OCI-LY7 (cell line): ENCODE measurements around the gene NRCAM. TPM values are rescaled to one million over a fixed set of nuclear protein-coding genes. Genes with fewer than 3 reads are reported as not detected.
A peak's percentile ranks its signal among the peaks of the same experiment; 100 is the strongest.

Source experiments
- BruUV-seq: library from RNA; stranded (reverse); fragments of 400-500 nt; replicated peaks from 2 replicates; lab custom pipeline; 2021; lab: Mats Ljungman, UMichigan
- CTCF ChIA-PET: fragments of 300-600 bp; sonication (Branson Sonifier 250); formaldehyde crosslinking; loops from one replicate; lab custom pipeline; 2022; ENCODE audit warnings: antibody characterized with exemption; ENCODE audit not compliant: unreplicated experiment; lab: Charles Lee
- POLR2A ChIA-PET: fragments of 300-600 bp; sonication (Branson Sonifier 250); formaldehyde crosslinking; loops from one replicate; lab custom pipeline; 2022; ENCODE audit warnings: antibody characterized with exemption; lab: Charles Lee
- DNase-seq: peaks from one replicate; pipeline ENCODE4 v3.0.0-alpha.2; 2015; ENCODE audit warnings: low spot score
- H2AFZ ChIP-seq: fragments of 200-600 bp; sonication (generic), shearing (Covaris generic); 2 replicates; pipeline ENCODE4 v1.6.1; 2014; ENCODE audit warnings: mild to moderate bottlenecking, antibody characterized with exemption, low read length, moderate library complexity
- H3K27ac ChIP-seq: fragments of 200-600 bp; sonication (generic); 2 replicates; pipeline ENCODE4 v1.5.1; 2014; ENCODE audit warnings: mixed run types, low read depth, mild to moderate bottlenecking, moderate library complexity, low read length, inconsistent platforms; ENCODE audit not compliant: poor library complexity, severe bottlenecking
- H3K36me3 ChIP-seq: fragments of 200-600 bp; sonication (generic); 2 replicates; pipeline ENCODE4 v1.6.1; 2014; ENCODE audit warnings: mild to moderate bottlenecking, antibody characterized with exemption, low read length, moderate library complexity, mixed read lengths; ENCODE audit not compliant: insufficient read depth
- H3K4me1 ChIP-seq: fragments of 200-600 bp; sonication (generic); 2 replicates; pipeline ENCODE4 v1.5.1; 2014; ENCODE audit warnings: mild to moderate bottlenecking, low read length; ENCODE audit not compliant: insufficient read depth, poor library complexity, severe bottlenecking
- H3K4me2 ChIP-seq: fragments of 200-600 bp; sonication (generic); 2 replicates; pipeline ENCODE4 v1.6.1; 2014; ENCODE audit warnings: mild to moderate bottlenecking, low read length
- H3K4me3 ChIP-seq: fragments of 200-600 bp; sonication (generic); 2 replicates; pipeline ENCODE4 v1.5.1; 2014; ENCODE audit warnings: mild to moderate bottlenecking, low read depth, low read length; ENCODE audit not compliant: poor library complexity, severe bottlenecking
- H3K79me2 ChIP-seq: fragments of 200-600 bp; sonication (generic); 2 replicates; pipeline ENCODE4 v1.6.1; 2016; ENCODE audit warnings: low read depth, mild to moderate bottlenecking, low read length, moderate library complexity, mixed read lengths; ENCODE audit not compliant: insufficient read depth
- H3K9me2 ChIP-seq: fragments of 200-600 bp; sonication (generic); 2 replicates; pipeline ENCODE4 v1.6.1; 2016; ENCODE audit warnings: mild to moderate bottlenecking, low read length, mixed read lengths; ENCODE audit not compliant: insufficient read depth
- H3K9me3 ChIP-seq: fragments of 200-600 bp; sonication (generic); 2 replicates; pipeline ENCODE4 v1.6.1; 2014; ENCODE audit warnings: mild to moderate bottlenecking, mixed run types, low read length, mixed read lengths
- H4K20me1 ChIP-seq: fragments of 200-600 bp; sonication (generic); 2 replicates; pipeline ENCODE4 v1.6.1; 2014; ENCODE audit warnings: mild to moderate bottlenecking, antibody characterized with exemption, low read length, moderate library complexity, mixed read lengths; ENCODE audit not compliant: insufficient read depth
- EZH2phosphoT487 ChIP-seq: fragments of 200-600 bp; sonication (generic); IDR thresholded peaks from 2 replicates; pipeline ENCODE4 v1.6.1; 2018; ENCODE audit warnings: low read depth, borderline replicate concordance, mild to moderate bottlenecking, mixed run types, antibody characterized with exemption, low read length, moderate library complexity, mixed read lengths
- intact Hi-C: fragments of 100-400 bp; cut with micrococcal nuclease; formaldehyde crosslinking; loops from one replicate; pipeline ENCODE4 v1.10.0; 2022; ENCODE audit not compliant: unreplicated experiment
- total RNA-seq, 2 experiments: library from RNA; depleted of rRNA in 1 of 2; stranded (reverse); fragments of >200 nt in 1 of 2; shearing (Covaris generic) in 1 of 2; gene quantifications; 2 replicates each; pipeline ENCODE4 v1.2.3, GENCODE V29; 2014 to 2022
- TF ChIP-seq, protein P1 (sequence below): fragments of 200-600 bp; sonication (generic); conservative IDR thresholded peaks from 2 replicates; pipeline ENCODE4 v1.5.1; 2014; ENCODE audit warnings: mild to moderate bottlenecking, antibody characterized with exemption, low read length, moderate library complexity, mixed read lengths

Gene NRCAM
- total RNA-seq, 2 experiments from 2014 or later, result not detected

DNA sequence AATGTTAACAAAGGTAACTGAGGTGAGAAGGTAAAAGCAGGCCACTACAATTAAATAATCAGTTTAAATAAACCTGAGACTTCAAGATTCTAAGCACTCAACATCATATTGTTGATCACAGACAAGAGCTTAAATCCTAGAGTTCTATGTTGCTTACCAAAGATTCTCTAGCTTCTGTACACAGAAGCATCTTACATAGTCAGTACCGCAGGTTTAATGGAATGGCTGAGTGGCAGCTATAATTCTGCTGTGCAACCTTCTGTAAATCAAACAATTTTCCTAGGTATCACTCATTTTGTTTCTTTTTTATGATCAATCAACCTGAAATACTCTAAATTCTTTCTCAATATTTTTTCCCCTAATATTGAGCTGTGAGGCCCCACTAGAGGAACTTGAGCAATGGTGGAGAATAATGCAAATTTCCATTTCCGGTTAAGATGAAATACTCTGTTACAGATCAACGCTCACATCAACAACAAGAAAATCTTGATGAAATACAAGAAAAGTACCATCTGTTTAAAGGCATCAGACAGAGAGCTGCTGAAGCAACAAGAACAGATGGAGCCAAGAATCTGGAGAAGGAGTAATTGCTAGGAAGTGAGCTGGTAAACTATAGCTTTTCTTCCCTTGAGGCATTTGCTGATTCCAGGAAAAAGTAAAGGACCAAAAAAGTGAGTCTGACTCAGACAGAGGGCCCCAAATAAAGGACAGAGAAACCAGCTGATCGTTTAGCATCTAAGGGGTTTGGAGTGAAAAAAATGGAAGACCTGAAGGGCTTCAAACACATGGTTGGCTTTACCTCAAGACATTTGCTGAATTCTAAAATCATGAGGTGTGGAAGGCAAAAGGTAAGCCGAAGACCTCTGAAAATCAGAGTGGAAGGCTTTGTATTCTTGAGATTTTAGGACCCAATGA is 47.1 kb upstream of the NRCAM start:
- TF ChIP-seq, protein P1, sequence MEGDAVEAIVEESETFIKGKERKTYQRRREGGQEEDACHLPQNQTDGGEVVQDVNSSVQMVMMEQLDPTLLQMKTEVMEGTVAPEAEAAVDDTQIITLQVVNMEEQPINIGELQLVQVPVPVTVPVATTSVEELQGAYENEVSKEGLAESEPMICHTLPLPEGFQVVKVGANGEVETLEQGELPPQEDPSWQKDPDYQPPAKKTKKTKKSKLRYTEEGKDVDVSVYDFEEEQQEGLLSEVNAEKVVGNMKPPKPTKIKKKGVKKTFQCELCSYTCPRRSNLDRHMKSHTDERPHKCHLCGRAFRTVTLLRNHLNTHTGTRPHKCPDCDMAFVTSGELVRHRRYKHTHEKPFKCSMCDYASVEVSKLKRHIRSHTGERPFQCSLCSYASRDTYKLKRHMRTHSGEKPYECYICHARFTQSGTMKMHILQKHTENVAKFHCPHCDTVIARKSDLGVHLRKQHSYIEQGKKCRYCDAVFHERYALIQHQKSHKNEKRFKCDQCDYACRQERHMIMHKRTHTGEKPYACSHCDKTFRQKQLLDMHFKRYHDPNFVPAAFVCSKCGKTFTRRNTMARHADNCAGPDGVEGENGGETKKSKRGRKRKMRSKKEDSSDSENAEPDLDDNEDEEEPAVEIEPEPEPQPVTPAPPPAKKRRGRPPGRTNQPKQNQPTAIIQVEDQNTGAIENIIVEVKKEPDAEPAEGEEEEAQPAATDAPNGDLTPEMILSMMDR, result no peak
- no peak for TF ChIP-seq EZH2phosphoT487
- BruUV-seq, result TSS peak; percentile 99
- Histone ChIP-seq H4K20me1 (no peaks in the 10 kb centered on the region), H3K4me1 (peaks cover 30% of the 10 kb centered on the region), H3K27ac (peak overlapping the region; percentile 95), H3K9me2 (no peaks in the 10 kb centered on the region), H3K4me2 (peak overlapping the region; percentile 71), H3K4me3 (peak overlapping the region; percentile 57), H3K79me2 (peaks cover 36% of the 10 kb centered on the region; the same call in 1 of the 2 replicates), H3K9me3 (peaks cover 11% of the 10 kb centered on the region; the same call in 1 of the 2 replicates), H3K36me3 (peaks cover 57% of the 10 kb centered on the region), H2AFZ (peak overlapping the region; percentile 21; the same call in 1 of the 2 replicates)
- ChIA-PET POLR2A (interaction anchor here (0.6 to 2.3 kb wide), 19 partner anchors 9 to 1077 kb away, joined by 3 to 44 read pairs (median 3); partner anchors contain the start of genes DNAJB9, PNPLA8 and THAP5), CTCF (interaction anchor here (1.0 kb wide), 1 partner anchor 24 kb away, joined by 3 read pairs; no protein-coding TSS in a partner anchor)
- intact Hi-C loops, result loop anchor here (1.0 to 2.0 kb wide), 2 partner anchors 23 to 66 kb away; partner anchors contain the start of genes DNAJB9, PNPLA8 and THAP5
- peak; percentile 90 for DNase-seq

GRCh38 chr7:108499566-108499965 is 43.3 kb upstream of the NRCAM start:
- Histone ChIP-seq H3K9me2 (no peaks in the 10 kb centered on the region), H3K4me2 (no peak overlapping the region), H3K79me2 (peaks cover 17% of the 10 kb centered on the region; the same call in 1 of the 2 replicates), H3K4me3 (no peak overlapping the region), H4K20me1 (no peaks in the 10 kb centered on the region), H2AFZ (no peak overlapping the region), H3K4me1 (peaks cover 29% of the 10 kb centered on the region), H3K9me3 (no peaks in the 10 kb centered on the region), H3K36me3 (peaks cover 45% of the 10 kb centered on the region), H3K27ac (no peak overlapping the region)
- DNase-seq, result no peak
- POLR2A ChIA-PET, result interaction anchor here (1.2 to 4.2 kb wide), 2 partner anchors 13 to 27 kb away, joined by 3 to 31 read pairs; partner anchors contain the start of gene PNPLA8
- BruUV-seq, result no TSS peak
- CTCF ChIA-PET, result no interaction called here
- intact Hi-C loops, result no loop called here
- TF ChIP-seq, protein P1, result no peak
- no peak for TF ChIP-seq EZH2phosphoT487
